Immature natural killer cell (primary cell): ENCODE data around the gene EFNA4. TPM values are rescaled to one million over a fixed set of nuclear protein-coding genes. Genes with fewer than 3 reads are reported as not detected.

ENCODE experiments used
- DNase-seq, 3 donors: peaks; one replicate each; pipeline ENCODE4 v3.0.0; 2022; ENCODE audit warnings: mixed read lengths in 1 of 3
- H3K27ac Mint-ChIP-seq, 6 donors: one replicate each; pipeline ENCODE4 v1.8.0; 2020; ENCODE audit warnings: mixed read lengths in 6 of 6, mild to moderate bottlenecking in 5 of 6, inconsistent platforms in 4 of 6, moderate library complexity in 3 of 6
- H3K27me3 Mint-ChIP-seq, 3 donors: one replicate each; pipeline ENCODE4 v1.8.0; 2020 to 2021; ENCODE audit warnings: low read depth in 3 of 3, mild to moderate bottlenecking in 3 of 3, mixed read lengths in 3 of 3, moderate library complexity in 3 of 3, inconsistent platforms in 1 of 3
- H3K36me3 Mint-ChIP-seq, 3 donors: one replicate each; pipeline ENCODE4 v1.8.0; 2020; ENCODE audit warnings: mixed read lengths in 3 of 3, inconsistent platforms in 2 of 3, mild to moderate bottlenecking in 2 of 3
- H3K4me1 Mint-ChIP-seq, 2 donors: one replicate each; pipeline ENCODE4 v1.8.0; 2020; ENCODE audit warnings: inconsistent platforms in 2 of 2, mild to moderate bottlenecking in 2 of 2, mixed read lengths in 2 of 2, moderate library complexity in 1 of 2
- H3K4me3 Mint-ChIP-seq, 5 donors: one replicate each; pipeline ENCODE4 v1.8.0; 2020; ENCODE audit warnings: mild to moderate bottlenecking in 5 of 5, mixed read lengths in 5 of 5, inconsistent platforms in 3 of 5, moderate library complexity in 3 of 5
- H3K9me3 Mint-ChIP-seq, 6 donors: one replicate each; pipeline ENCODE4 v1.8.0; 2020; ENCODE audit warnings: mild to moderate bottlenecking in 6 of 6, mixed read lengths in 6 of 6, inconsistent platforms in 4 of 6, moderate library complexity in 3 of 6
- polyA plus RNA-seq, 3 donors: library from polyadenylated mRNA; unstranded; fragments of 300-500 nt; fragmentation: Illumina TruSeq; gene quantifications; one replicate each; pipeline ENCODE4 v1.2.3, GENCODE V29; 2021

Gene EFNA4
- polyA plus RNA-seq = 1 to 10 TPM; 1.1 to 3.0 (median 2.6) TPM

- H3K9me3 Mint-ChIP-seq = peaks cover 0 to 1% (median 0%) of the 10 kb centered on the region in 6 donors
Observed at GRCh38 chr1:155063550-155064110, at the start of gene EFNA4. EFNA4 (plus strand) TSS chr1:155063740; CDS start chr1:155063824, 84 bp downstream.

GRCh38 chr1:155014709-155015508 is 48.6 kb upstream of the EFNA4 start:
- H3K36me3 Mint-ChIP-seq = peaks cover 0 to 4% (median 0%) of the 10 kb centered on the region in 3 donors
- H3K4me1 Mint-ChIP-seq = peaks cover 49 to 55% of the 10 kb centered on the region in 2 donors
- no peak for DNase-seq
- peaks cover 0 to 4% (median 0%) of the 10 kb centered on the region in 3 donors for H3K27me3 Mint-ChIP-seq
- H3K9me3 Mint-ChIP-seq = no peaks in the 10 kb centered on the region
- no peak overlapping the region for H3K27ac Mint-ChIP-seq
- no peak overlapping the region for H3K4me3 Mint-ChIP-seq

More at GRCh38 chr1:155063550-155064110, at the start of gene EFNA4:
- peak; percentile 79 to 81 (median 80) for DNase-seq
- Mint-ChIP-seq H3K27me3 (peaks cover 2 to 11% (median 4%) of the 10 kb centered on the region in 3 donors), H3K36me3 (peaks cover 0 to 7% (median 3%) of the 10 kb centered on the region in 3 donors), H3K4me1 (peaks cover 33% of the 10 kb centered on the region in 2 donors), H3K4me3 (peak within 1 kb of the TSS; percentile 91 to 97 (median 92)), H3K27ac (peak within 1 kb of the TSS; percentile 72 to 87 (median 84))

GRCh38 chr1:155015527-155016230 is 47.9 kb upstream of the EFNA4 start:
- Mint-ChIP-seq H3K27ac (no peak overlapping the region), H3K4me1 (peaks cover 43 to 48% of the 10 kb centered on the region in 2 donors), H3K4me3 (peak overlapping the region in 2 of 5 donors; percentile 38 to 41), H3K27me3 (peaks cover 0 to 4% (median 0%) of the 10 kb centered on the region in 3 donors), H3K36me3 (peaks cover 0 to 4% (median 0%) of the 10 kb centered on the region in 3 donors), H3K9me3 (no peaks in the 10 kb centered on the region)
- DNase-seq = no peak

GRCh38 chr1:155016231-155016831 is 47.2 kb upstream of the EFNA4 start:
- no peak for DNase-seq

GRCh38 chr1:155017041-155017945 is 46.2 kb upstream of the EFNA4 start:
- H3K36me3 Mint-ChIP-seq = peaks cover 0 to 4% (median 0%) of the 10 kb centered on the region in 3 donors
- peak overlapping the region in 4 of 5 donors; percentile 25 to 59 (median 42) for H3K4me3 Mint-ChIP-seq
- peak; percentile 84 to 86 (median 85) for DNase-seq
- H3K27ac Mint-ChIP-seq = no peak overlapping the region
- H3K9me3 Mint-ChIP-seq = no peaks in the 10 kb centered on the region
- H3K4me1 Mint-ChIP-seq = peaks cover 34 to 40% of the 10 kb centered on the region in 2 donors
- peaks cover 0 to 2% (median 0%) of the 10 kb centered on the region in 3 donors for H3K27me3 Mint-ChIP-seq

More at GRCh38 chr1:155016231-155016831, 47.2 kb upstream of the EFNA4 start:
- Mint-ChIP-seq H3K9me3 (no peaks in the 10 kb centered on the region), H3K4me3 (peak overlapping the region in 4 of 5 donors; percentile 30 to 43 (median 40)), H3K36me3 (peaks cover 0 to 4% (median 0%) of the 10 kb centered on the region in 3 donors), H3K27me3 (peaks cover 0 to 2% (median 0%) of the 10 kb centered on the region in 3 donors), H3K4me1 (peaks cover 38 to 44% of the 10 kb centered on the region in 2 donors), H3K27ac (no peak overlapping the region)

- Mint-ChIP-seq H3K36me3 (peaks cover 0 to 4% (median 0%) of the 10 kb centered on the region in 3 donors), H3K4me3 (peak overlapping the region in 4 of 5 donors; percentile 25 to 59 (median 42)), H3K27ac (no peak overlapping the region), H3K4me1 (peaks cover 28 to 34% of the 10 kb centered on the region in 2 donors), H3K9me3 (no peaks in the 10 kb centered on the region), H3K27me3 (peaks cover 0 to 2% (median 0%) of the 10 kb centered on the region in 3 donors)
- no peak for DNase-seq
Observed at GRCh38 chr1:155017946-155018316, 45.6 kb upstream of the EFNA4 start.

- Mint-ChIP-seq H3K4me1 (peaks cover 19 to 25% of the 10 kb centered on the region in 2 donors), H3K27ac (peak overlapping the region in 1 of 6 donors; percentile 44), H3K27me3 (peaks cover 0 to 4% (median 0%) of the 10 kb centered on the region in 3 donors), H3K4me3 (peak overlapping the region in 1 of 5 donors; percentile 38), H3K9me3 (no peaks in the 10 kb centered on the region), H3K36me3 (peaks cover 0 to 4% (median 0%) of the 10 kb centered on the region in 3 donors)
- DNase-seq = no peak
Observed at GRCh38 chr1:155018617-155019348, 44.8 kb upstream of the EFNA4 start.

GRCh38 chr1:155019377-155020245 is 43.9 kb upstream of the EFNA4 start:
- Mint-ChIP-seq H3K36me3 (peaks cover 0 to 4% (median 0%) of the 10 kb centered on the region in 3 donors), H3K27me3 (peaks cover 0 to 4% (median 0%) of the 10 kb centered on the region in 3 donors), H3K4me1 (peaks cover 13 to 20% of the 10 kb centered on the region in 2 donors), H3K9me3 (no peaks in the 10 kb centered on the region), H3K4me3 (no peak overlapping the region), H3K27ac (peak overlapping the region in 4 of 6 donors; percentile 1 to 62 (median 40))
- DNase-seq = no peak

GRCh38 chr1:155022136-155022926 is 41.2 kb upstream of the EFNA4 start:
- H3K27ac Mint-ChIP-seq = no peak overlapping the region
- no peaks in the 10 kb centered on the region for H3K36me3 Mint-ChIP-seq
- H3K4me3 Mint-ChIP-seq = no peak overlapping the region
- H3K4me1 Mint-ChIP-seq = peaks cover 6 to 10% of the 10 kb centered on the region in 2 donors
- H3K27me3 Mint-ChIP-seq = peaks cover 0 to 4% (median 2%) of the 10 kb centered on the region in 3 donors
- no peak for DNase-seq
- no peaks in the 10 kb centered on the region for H3K9me3 Mint-ChIP-seq

- no peak overlapping the region for H3K4me3 Mint-ChIP-seq
- no peaks in the 10 kb centered on the region for H3K9me3 Mint-ChIP-seq
- no peak overlapping the region for H3K27ac Mint-ChIP-seq
- no peak for DNase-seq
- no peaks in the 10 kb centered on the region for H3K36me3 Mint-ChIP-seq
- peaks cover 2 to 6% of the 10 kb centered on the region in 2 donors for H3K4me1 Mint-ChIP-seq
- peaks cover 0 to 4% (median 2%) of the 10 kb centered on the region in 3 donors for H3K27me3 Mint-ChIP-seq
Observed at GRCh38 chr1:155022927-155023236, 40.7 kb upstream of the EFNA4 start.

GRCh38 chr1:155023627-155024026 is 39.9 kb upstream of the EFNA4 start:
- no peaks in the 10 kb centered on the region for H3K9me3 Mint-ChIP-seq
- H3K27ac Mint-ChIP-seq = no peak overlapping the region
- no peak for DNase-seq
- H3K27me3 Mint-ChIP-seq = peaks cover 0 to 4% (median 2%) of the 10 kb centered on the region in 3 donors
- peaks cover 0 to 4% of the 10 kb centered on the region in 2 donors for H3K4me1 Mint-ChIP-seq
- no peaks in the 10 kb centered on the region for H3K36me3 Mint-ChIP-seq
- no peak overlapping the region for H3K4me3 Mint-ChIP-seq
